CD14-positive monocyte (primary cell): ENCODE data around the gene WDPCP. TPM values are rescaled to one million over a fixed set of nuclear protein-coding genes. Genes with fewer than 3 reads are reported as not detected.

Experiments used
- DNase-seq, 3 donors: peaks; one replicate each; pipeline ENCODE4 v3.0.0-alpha.2; 2011 to 2022
- H2AFZ ChIP-seq: 2 replicates; pipeline ENCODE4 v1.6.0; 2012; ENCODE audit warnings: mild to moderate bottlenecking, low read depth, low read length, inconsistent platforms; ENCODE audit not compliant: insufficient read depth, poor library complexity, severe bottlenecking
- H3K27ac ChIP-seq, 2 donors: 1 replicate in 1 of 2; 2 replicates in 1 of 2; pipeline ENCODE4 v1.5.1; 2012 to 2013; ENCODE audit warnings: low read length in 2 of 2, control low read depth in 1 of 2, inconsistent platforms in 1 of 2, low read depth in 1 of 2, mild to moderate bottlenecking in 1 of 2
- H3K27me3 ChIP-seq, 2 donors: one replicate each; pipeline versions ENCODE4 v1.6.0 to v1.6.1; 2011 to 2013; ENCODE audit warnings: low read length in 2 of 2; ENCODE audit not compliant: control insufficient read depth in 2 of 2, insufficient read depth in 2 of 2
- H3K36me3 ChIP-seq, 2 donors: replicated peaks in 1 of 2; 1 replicate in 1 of 2; 2 replicates in 1 of 2; pipeline versions ENCODE4 v1.5.1 to v1.6.1; 2012 to 2013; ENCODE audit warnings: low read length in 2 of 2, control low read depth in 1 of 2, inconsistent platforms in 1 of 2, mild to moderate bottlenecking in 1 of 2; ENCODE audit not compliant: insufficient read depth in 2 of 2, control insufficient read depth in 1 of 2
- H3K4me1 ChIP-seq, 2 donors: 1 replicate in 1 of 2; 2 replicates in 1 of 2; pipeline versions ENCODE4 v1.5.1 to v1.6.1; 2012 to 2013; ENCODE audit warnings: low read length in 2 of 2, control low read depth in 1 of 2, inconsistent platforms in 1 of 2, mild to moderate bottlenecking in 1 of 2, moderate library complexity in 1 of 2; ENCODE audit not compliant: insufficient read depth in 2 of 2, control insufficient read depth in 1 of 2
- H3K4me2 ChIP-seq: replicated peaks from 2 replicates; pipeline ENCODE3; 2012; ENCODE audit warnings: low read length, moderate library complexity, mild to moderate bottlenecking; ENCODE audit not compliant: poor library complexity, severe bottlenecking; ENCODE audit errors: extremely low read depth
- H3K4me3 ChIP-seq, 3 experiments: fragments of 200-600 bp in 1 of 3; sonication (generic) in 1 of 3; replicated peaks in 1 of 3; 1 replicate in 2 of 3; 2 replicates in 1 of 3; pipeline ENCODE4 v1.5.1; 2011 to 2013; ENCODE audit warnings: low read length in 3 of 3, mild to moderate bottlenecking in 3 of 3, control low read depth in 2 of 3, low read depth in 2 of 3, inconsistent platforms in 1 of 3, moderate library complexity in 1 of 3
- H3K79me2 ChIP-seq: 2 replicates; pipeline ENCODE4 v1.6.0; 2012; ENCODE audit warnings: mild to moderate bottlenecking, control low read depth, inconsistent platforms, low read length, moderate library complexity; ENCODE audit not compliant: insufficient read depth
- H3K9ac ChIP-seq: 2 replicates; pipeline ENCODE4 v1.6.0; 2017; ENCODE audit warnings: low read length, mild to moderate bottlenecking; ENCODE audit not compliant: insufficient read depth, poor library complexity, severe bottlenecking
- H3K9me3 ChIP-seq, 2 donors: replicated peaks in 1 of 2; 1 replicate in 1 of 2; 2 replicates in 1 of 2; pipeline versions ENCODE4 v1.5.1 to v1.6.1; 2012 to 2013; ENCODE audit warnings: low read length in 2 of 2, control low read depth in 1 of 2; ENCODE audit not compliant: control insufficient read depth in 1 of 2, insufficient read depth in 1 of 2
- H4K20me1 ChIP-seq: 2 replicates; pipeline ENCODE4 v1.6.0; 2012; ENCODE audit warnings: mild to moderate bottlenecking, low read length, control low read depth, moderate library complexity; ENCODE audit not compliant: insufficient read depth
- H3K27ac Mint-ChIP-seq, 7 donors: one replicate each; pipeline ENCODE4 v1.8.0; 2020; ENCODE audit warnings: mild to moderate bottlenecking in 7 of 7, mixed read lengths in 7 of 7, moderate library complexity in 6 of 7, inconsistent platforms in 2 of 7
- H3K27me3 Mint-ChIP-seq, 3 donors: one replicate each; pipeline ENCODE4 v1.8.0; 2021 to 2022; ENCODE audit warnings: low read depth in 3 of 3, mild to moderate bottlenecking in 3 of 3, mixed read lengths in 3 of 3, moderate library complexity in 3 of 3, inconsistent platforms in 1 of 3
- H3K36me3 Mint-ChIP-seq, 2 donors: one replicate each; pipeline ENCODE4 v1.8.0; 2020; ENCODE audit warnings: mixed read lengths in 2 of 2, inconsistent platforms in 1 of 2, mild to moderate bottlenecking in 1 of 2
- H3K4me1 Mint-ChIP-seq: one replicate; pipeline ENCODE4 v1.8.0; 2020; ENCODE audit warnings: mild to moderate bottlenecking, mixed read lengths
- H3K4me3 Mint-ChIP-seq, 2 donors: one replicate each; pipeline ENCODE4 v1.8.0; 2020; ENCODE audit warnings: mild to moderate bottlenecking in 2 of 2, mixed read lengths in 2 of 2, moderate library complexity in 1 of 2
- H3K9me3 Mint-ChIP-seq, 7 donors: one replicate each; pipeline ENCODE4 v1.8.0; 2020 to 2022; ENCODE audit warnings: mixed read lengths in 7 of 7, mild to moderate bottlenecking in 6 of 7, moderate library complexity in 6 of 7, inconsistent platforms in 2 of 7
- WGBS: methylation state at CpG from one replicate; pipeline ENCODE4 v1.1.5; 2013; ENCODE audit warnings: missing lambda C conversion rate; ENCODE audit not compliant: insufficient coverage; 5-methylcytosine and 5-hydroxymethylcytosine counted together
- intact Hi-C, 2 donors: fragments of 100-400 bp; cut with micrococcal nuclease; formaldehyde crosslinking; loops; one replicate each; pipeline versions ENCODE4 v1.15.0 to v1.15.1; 2023
- polyA plus RNA-seq, 3 donors: library from polyadenylated mRNA; depleted of rRNA in 1 of 3; unstranded in 2 of 3; stranded (reverse) in 1 of 3; fragments of 300-500 nt in 2 of 3; fragments of >200 nt in 1 of 3; fragmentation: Illumina TruSeq in 2 of 3; gene quantifications; 1 replicate in 2 of 3; 2 replicates in 1 of 3; pipeline ENCODE4 v1.2.3, GENCODE V29; 2012 to 2021
- TF ChIP-seq, protein P1 (sequence below): fragments of 200-600 bp; IDR thresholded peaks from one replicate; pipeline ENCODE4 v1.8.0; 2022; ENCODE audit warnings: antibody characterized with exemption, mild to moderate bottlenecking

Gene WDPCP
- polyA plus RNA-seq, 3 donors: 3.3 to 5.2 (median 3.7) TPM

DNA sequence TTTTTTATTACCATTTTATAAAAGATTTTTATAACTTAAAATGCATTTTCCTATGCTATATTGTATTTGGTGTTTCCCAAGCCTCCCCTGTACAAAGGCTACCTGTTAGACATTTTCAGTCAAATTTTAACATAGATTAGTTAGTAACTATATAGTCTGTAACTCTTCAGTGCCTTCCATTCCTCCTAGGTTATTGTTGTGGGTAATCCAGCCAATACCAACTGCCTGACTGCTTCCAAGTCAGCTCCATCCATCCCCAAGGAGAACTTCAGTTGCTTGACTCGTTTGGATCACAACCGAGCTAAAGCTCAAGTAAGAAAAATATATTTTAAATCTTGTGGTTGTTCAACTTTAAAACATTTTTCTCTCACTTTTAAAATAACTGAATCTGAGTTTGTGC, 10.7 kb upstream of the WDPCP start:
- H3K4me1 ChIP-seq: peaks cover 5% of the 10 kb centered on the region in 2 donors
- intact Hi-C loops: no loop called here
- DNase-seq: no peak
- H3K27me3 Mint-ChIP-seq: no peaks in the 10 kb centered on the region
- peaks cover 47 to 65% of the 10 kb centered on the region in 2 donors for H3K36me3 Mint-ChIP-seq
- H3K4me2 ChIP-seq: no peak overlapping the region
- H3K27ac ChIP-seq: no peak overlapping the region
- H3K27me3 ChIP-seq: no peaks in the 10 kb centered on the region
- TF ChIP-seq, protein P1, sequence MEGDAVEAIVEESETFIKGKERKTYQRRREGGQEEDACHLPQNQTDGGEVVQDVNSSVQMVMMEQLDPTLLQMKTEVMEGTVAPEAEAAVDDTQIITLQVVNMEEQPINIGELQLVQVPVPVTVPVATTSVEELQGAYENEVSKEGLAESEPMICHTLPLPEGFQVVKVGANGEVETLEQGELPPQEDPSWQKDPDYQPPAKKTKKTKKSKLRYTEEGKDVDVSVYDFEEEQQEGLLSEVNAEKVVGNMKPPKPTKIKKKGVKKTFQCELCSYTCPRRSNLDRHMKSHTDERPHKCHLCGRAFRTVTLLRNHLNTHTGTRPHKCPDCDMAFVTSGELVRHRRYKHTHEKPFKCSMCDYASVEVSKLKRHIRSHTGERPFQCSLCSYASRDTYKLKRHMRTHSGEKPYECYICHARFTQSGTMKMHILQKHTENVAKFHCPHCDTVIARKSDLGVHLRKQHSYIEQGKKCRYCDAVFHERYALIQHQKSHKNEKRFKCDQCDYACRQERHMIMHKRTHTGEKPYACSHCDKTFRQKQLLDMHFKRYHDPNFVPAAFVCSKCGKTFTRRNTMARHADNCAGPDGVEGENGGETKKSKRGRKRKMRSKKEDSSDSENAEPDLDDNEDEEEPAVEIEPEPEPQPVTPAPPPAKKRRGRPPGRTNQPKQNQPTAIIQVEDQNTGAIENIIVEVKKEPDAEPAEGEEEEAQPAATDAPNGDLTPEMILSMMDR: no peak
- H3K27ac Mint-ChIP-seq: no peak overlapping the region
- H3K4me1 Mint-ChIP-seq: peaks cover 6% of the 10 kb centered on the region
- no peaks in the 10 kb centered on the region for H3K9me3 ChIP-seq
- H3K36me3 ChIP-seq: peaks cover 70 to 91% of the 10 kb centered on the region in 2 donors
- no peak overlapping the region for H3K4me3 Mint-ChIP-seq
- H3K4me3 ChIP-seq: no peak overlapping the region
- no CpG with 5 or more reads among the region's 2 CpGs for WGBS
- no peak overlapping the region for H3K9ac ChIP-seq
- no peaks in the 10 kb centered on the region for H4K20me1 ChIP-seq
- H3K9me3 Mint-ChIP-seq: no peaks in the 10 kb centered on the region
- H2AFZ ChIP-seq: no peak overlapping the region
- H3K79me2 ChIP-seq: peaks cover 29% of the 10 kb centered on the region

DNA sequence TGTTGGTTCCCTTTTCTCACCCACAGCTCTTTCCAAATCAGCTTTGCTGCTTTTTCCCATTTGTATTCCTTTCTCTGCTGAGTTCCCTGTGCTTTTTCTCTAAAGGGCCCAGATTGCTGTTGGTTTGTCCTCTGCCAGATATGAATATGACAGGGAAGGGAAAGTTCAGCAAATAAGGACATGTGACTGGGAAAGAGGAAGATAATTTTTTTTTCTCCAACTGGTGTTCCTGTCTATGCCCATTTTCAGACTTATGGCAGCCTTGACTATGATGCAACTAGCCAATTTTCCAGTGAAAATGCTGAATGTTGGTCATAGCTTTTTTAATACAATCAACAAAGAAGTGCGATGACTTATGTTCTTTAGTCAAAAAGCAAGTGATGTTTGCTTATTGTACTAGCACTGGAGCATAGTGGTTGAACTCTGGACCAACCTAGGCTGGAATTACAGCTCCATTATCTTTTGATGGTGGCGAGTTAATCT, 8.2 kb upstream of the WDPCP start:
- Mint-ChIP-seq H3K4me1 (peaks cover 12% of the 10 kb centered on the region), H3K4me3 (no peak overlapping the region), H3K27me3 (no peaks in the 10 kb centered on the region), H3K27ac (peak overlapping the region in 4 of 7 donors; percentile 1 to 28 (median 8)), H3K36me3 (peaks cover 36 to 54% of the 10 kb centered on the region in 2 donors), H3K9me3 (no peaks in the 10 kb centered on the region)
- peaks cover 54% of the 10 kb centered on the region for H3K79me2 ChIP-seq
- H3K4me3 ChIP-seq: no peak overlapping the region
- TF ChIP-seq, protein P1: no peak
- H3K4me2 ChIP-seq: no peak overlapping the region
- no peak overlapping the region for H3K9ac ChIP-seq
- peaks cover 8% of the 10 kb centered on the region for H4K20me1 ChIP-seq
- intact Hi-C loops: no loop called here
- peak in 1 of 3 donors; percentile 26 for DNase-seq
- H3K4me1 ChIP-seq: peaks cover 10 to 12% of the 10 kb centered on the region in 2 donors
- H3K9me3 ChIP-seq: no peaks in the 10 kb centered on the region
- peaks cover 48 to 76% of the 10 kb centered on the region in 2 donors for H3K36me3 ChIP-seq
- H3K27ac ChIP-seq: peak overlapping the region in 1 of 2 donors; percentile 39
- WGBS: no CpG with 5 or more reads among the region's 2 CpGs
- no peak overlapping the region for H2AFZ ChIP-seq
- H3K27me3 ChIP-seq: no peaks in the 10 kb centered on the region
